ENCODE data around the gene VWA1. TPM values are rescaled to one million over a fixed set of nuclear protein-coding genes. Genes with fewer than 3 reads are reported as not detected.
"Not testable (repeated sequence)": the region's sequence is repeated elsewhere in the genome, so short reads cannot be mapped to it uniquely, and the experiment has no call there.

The VWA1 gene
- polyA plus RNA-seq, 4 donors: 53.9 to 92.3 (median 63.1) TPM

DNA sequence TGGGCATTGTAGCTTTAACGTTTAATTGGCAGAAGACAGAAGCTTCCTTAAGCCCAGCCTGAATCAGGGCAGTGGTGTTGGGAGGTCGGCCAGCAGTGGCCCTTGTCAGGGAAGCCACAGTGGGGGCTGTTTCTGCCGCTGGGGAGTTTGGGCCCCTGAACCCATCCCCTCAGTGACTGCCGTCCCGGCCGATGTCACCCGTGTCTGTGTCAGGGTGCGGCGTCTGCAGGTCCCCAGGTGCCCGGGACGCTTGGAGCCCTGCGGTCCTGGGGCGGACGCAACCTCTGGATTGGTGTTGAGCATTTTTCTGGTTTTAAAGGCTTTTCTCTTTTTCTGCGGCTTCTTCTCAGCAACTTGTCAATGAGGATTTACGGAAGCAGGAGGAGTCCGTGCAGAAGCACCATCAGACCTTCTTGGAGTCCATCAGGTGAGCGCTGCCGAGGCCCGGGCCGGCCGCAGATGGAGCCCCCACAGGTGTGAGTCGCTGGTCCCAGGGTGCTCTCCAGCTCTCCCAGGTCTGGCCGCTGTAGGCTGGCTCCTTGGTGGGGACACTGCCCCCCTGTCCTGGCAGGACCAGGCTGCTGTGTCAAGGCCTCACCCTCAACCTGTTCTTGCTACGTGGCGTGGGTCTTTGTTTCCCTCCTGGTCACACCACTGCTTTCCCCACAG lies 16.3 kb downstream of the VWA1 start:
- no peak for DNase-seq (ENCODE audit: low read depth in 4 of 4, low spot score in 3 of 4)

DNA sequence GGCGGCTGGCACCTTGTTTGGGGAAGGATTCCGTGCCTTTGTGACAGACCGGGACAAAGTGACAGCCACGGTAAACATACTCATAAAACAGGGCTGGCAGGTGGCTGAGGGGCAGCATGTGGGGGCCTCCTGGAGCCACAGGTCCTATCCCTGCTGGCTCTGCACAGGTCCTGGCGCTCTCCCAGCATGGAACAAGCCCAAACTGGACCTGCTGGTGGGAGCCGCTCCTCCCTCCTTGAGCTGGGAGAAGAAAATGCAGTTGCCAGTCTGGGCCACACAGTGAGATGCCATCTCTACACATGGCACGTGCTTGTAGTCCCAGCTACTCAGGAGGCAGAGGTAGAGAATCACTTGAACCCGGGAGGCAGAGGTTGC lies 16.9 kb downstream of the VWA1 start:
- not testable (repeated sequence) for DNase-seq (ENCODE audit: low read depth in 4 of 4, low spot score in 3 of 4)

DNA sequence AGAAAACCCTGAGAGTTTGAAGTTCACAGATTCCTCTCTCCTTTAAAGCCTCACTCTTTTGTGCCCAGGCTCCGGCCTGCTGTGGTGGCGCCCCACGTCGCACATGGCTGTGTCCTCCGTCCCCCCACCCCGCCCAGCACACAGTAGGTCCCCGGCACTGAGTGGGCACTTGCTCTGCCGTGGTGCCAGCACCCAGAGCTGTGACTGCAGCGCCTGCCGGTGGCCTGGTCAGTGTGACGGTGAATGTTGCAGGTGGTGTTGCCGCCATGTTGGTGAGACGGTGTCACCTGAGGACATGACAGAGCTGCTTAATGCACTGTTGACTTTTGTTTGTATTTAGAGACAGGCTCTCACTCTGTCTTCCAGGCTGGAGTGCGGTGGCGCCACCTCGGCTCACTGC lies 17.4 kb downstream of the VWA1 start:
- no peak for DNase-seq (ENCODE audit: low read depth in 4 of 4, low spot score in 3 of 4)

DNA sequence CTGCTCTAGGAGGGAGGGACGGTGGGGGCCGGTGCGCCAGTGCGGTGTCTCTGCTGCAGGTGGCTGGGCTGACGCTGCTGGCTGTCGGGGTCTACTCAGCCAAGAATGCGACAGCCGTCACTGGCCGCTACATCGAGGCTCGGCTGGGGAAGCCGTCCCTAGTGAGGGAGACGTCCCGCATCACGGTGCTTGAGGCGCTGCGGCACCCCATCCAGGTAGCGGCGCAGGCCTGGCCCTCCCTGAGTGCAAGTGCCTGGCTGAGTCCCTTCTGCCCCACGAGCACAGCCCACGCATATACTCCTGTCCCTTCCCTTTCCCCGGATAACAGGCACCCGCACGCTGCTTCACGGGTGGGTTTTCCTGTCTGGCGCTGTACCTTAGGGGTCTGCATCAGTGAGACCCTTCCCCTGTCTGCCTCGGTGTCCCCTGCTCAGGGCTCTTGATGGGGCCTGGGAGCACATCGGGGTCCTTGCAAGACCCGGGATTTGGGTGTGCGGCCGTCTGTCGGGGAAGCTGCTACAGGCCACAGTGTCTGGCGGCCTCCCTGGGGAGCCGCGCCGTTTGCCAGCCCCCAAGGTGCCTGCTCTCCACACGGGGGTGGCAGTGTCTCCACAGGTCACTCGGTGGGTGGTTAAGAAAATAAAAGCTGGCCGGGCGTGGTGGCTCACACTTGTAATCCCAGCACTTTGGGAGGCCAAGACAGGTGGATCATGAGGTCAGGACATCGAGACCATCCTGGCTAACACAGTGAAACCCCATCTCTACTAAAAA lies 19.0 kb downstream of the VWA1 start:
- not testable (repeated sequence) for DNase-seq (ENCODE audit: low read depth in 4 of 4, low spot score in 3 of 4)

DNA sequence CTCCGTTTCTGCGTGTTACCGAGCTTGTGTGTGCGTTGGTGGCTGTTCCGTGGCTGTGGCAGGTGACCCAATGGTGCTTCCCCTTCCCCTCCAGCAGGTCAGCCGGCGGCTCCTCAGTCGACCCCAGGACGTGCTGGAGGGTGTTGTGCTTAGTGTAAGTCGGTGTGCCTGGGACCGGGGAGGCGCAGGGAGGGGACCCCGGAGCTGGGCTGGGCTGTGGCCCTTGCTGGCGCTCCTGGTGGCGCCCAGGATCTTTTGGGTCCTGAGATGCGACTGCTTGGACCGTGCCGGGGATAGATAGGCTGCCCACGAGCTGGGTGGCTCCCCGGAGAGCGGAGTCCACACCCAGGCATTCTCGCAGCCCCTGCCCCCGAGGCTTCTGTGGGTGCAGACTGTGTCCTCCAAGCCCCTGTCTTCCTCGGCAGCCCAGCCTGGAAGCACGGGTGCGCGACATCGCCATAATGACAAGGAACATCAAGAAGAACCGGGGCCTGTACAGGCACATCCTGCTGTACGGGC lies 19.9 kb downstream of the VWA1 start:
- DNase-seq (ENCODE audit: low read depth in 4 of 4, low spot score in 3 of 4): no peak

DNA sequence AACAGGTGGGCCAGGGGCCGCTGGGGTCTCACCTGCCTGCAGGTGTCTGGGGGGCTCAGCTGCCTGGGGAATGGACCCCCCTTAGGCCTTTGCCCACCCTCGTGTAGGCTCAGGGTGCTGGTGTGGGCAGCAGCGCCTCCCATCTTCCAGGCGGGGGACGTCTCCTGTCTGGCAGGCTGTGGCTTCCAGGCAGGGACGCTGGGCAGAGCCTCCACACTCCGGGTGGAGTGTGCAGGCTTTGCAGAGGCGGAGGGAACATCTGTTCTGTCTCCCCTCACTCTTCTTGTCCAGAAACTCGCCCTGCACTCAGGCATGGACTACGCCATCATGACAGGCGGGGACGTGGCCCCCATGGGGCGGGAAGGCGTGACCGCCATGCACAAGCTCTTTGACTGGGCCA lies 20.4 kb downstream of the VWA1 start:
- DNase-seq (ENCODE audit: low read depth in 4 of 4, low spot score in 3 of 4): not testable (repeated sequence)

DNA sequence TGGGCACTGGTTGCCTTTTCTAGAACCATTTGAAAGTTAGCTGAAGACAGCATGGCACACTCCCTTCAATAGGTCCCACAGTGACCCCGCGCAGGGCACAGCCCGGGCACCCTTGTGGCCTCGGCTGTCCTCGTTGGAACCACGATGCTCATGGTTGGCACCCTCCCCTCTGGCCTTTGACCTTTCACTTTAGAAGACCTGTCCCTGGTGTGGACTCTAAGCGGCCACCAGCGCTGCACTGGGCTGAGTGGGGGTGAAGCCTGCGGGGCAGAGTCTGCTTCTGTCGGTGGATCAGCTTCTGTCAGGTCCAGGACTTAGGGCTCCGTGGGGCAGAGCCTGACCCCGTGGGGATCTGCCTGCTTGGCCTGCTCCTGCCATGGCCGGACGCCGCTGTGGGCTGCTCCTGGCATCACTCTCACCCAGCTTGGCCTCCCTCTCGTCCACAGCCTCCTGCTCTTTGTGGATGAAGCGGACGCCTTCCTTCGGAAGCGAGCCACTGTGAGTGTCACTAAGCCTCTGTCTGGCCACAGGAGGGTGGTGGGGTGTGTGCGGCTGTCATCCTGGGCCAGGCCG lies 21.3 kb downstream of the VWA1 start:
- not testable (repeated sequence) for DNase-seq (ENCODE audit: low read depth in 4 of 4, low spot score in 3 of 4)

DNA sequence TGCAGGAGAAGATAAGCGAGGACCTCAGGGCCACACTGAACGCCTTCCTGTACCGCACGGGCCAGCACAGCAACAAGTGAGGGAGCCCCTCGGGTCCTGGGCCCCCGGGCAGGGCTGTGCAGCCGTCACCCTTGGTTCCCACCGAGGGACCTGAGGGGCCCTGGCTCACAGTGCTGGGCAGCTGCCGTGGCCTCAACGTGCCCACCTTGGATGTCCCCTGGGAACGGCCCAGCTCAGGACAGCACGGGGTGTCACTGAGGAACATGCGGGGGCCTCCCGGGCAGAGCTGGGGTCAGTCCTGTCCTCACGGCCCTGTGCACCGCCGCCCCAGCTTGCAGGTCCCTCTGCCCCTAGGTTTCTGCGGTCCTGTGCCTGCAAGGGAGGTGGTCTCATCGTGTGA lies 23.7 kb downstream of the VWA1 start:
- DNase-seq (ENCODE audit: low read depth in 4 of 4, low spot score in 3 of 4): not testable (repeated sequence)

DNA sequence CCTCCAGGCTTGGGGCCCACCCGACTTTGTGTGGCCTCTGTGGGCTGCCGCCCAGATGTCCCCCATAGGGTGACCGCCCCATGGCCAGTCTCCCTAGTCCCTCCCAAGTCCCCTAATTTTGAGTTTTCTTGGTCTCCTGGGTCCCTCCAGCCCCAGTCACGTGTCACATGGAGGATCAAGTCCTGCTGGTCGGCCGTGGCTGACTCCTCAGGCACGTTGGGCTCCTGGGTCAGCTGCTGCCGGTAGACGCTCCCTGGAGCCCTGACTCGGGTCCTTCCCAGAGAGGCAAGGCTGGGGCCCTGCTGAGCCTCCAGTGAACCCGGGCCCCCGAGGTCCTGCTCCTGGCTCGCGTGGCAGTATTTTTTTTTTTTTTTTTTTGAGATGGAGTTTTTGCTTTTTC lies 24.2 kb downstream of the VWA1 start:
- DNase-seq (ENCODE audit: low read depth in 4 of 4, low spot score in 3 of 4): not testable (repeated sequence)

DNA sequence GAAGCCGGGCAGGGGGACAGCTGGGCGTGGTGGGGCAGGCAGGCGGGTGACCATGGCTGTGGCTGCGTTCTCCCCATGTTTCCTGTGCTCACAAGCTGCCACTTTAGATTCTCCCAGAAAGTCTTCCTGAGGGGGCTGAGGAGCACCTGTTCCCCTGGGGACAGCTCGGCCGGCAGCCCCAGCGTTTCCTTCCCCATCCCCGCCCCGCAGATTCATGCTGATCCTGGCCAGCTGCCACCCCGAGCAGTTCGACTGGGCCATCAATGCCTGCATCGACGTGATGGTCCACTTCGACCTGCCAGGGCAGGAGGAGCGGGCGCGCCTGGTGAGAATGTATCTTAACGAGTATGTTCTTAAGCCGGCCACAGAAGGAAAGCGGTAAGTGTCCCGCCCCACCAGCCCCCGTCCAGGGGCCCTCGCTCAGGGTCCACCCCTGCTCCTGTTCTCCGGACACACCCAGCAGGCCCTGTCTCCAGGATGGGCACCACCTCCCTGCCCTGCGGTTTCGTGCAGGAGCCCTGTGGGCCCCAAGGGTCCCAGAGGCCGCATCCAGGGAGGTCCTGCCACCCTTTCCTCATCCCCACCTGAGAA lies 25.1 kb downstream of the VWA1 start:
- DNase-seq (ENCODE audit: low read depth in 4 of 4, low spot score in 3 of 4): no peak

DNA sequence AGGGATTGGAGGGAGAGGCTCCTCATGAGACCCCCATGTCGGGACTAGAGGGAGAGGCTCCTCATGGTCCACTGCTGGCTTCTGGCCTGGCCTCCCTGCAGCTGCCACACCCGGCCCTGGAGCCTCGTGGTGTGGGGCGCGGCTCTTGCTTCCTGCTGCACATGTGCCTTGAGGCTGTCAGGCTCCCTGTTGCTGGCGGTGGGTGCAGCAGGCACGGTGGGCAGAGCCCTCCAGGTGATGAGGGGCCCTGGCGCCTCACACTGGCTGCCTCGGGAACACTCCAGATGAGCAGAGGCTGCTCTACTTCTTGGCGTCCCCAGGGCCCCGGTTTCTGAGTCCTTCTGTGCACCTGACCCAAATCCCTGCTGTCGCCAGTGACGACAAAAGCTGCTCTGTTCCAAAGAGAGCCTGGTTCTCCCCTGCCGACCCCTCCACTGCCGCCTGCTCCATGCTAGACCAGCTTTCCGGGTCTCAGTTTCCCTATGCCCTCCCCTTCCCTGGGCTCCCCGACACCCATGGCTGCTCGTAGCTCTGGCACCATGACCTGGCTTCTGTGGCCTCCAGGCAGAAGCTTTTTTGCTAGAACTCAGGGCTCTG lies 26.3 kb downstream of the VWA1 start:
- DNase-seq (ENCODE audit: low read depth in 4 of 4, low spot score in 3 of 4): no peak

DNA sequence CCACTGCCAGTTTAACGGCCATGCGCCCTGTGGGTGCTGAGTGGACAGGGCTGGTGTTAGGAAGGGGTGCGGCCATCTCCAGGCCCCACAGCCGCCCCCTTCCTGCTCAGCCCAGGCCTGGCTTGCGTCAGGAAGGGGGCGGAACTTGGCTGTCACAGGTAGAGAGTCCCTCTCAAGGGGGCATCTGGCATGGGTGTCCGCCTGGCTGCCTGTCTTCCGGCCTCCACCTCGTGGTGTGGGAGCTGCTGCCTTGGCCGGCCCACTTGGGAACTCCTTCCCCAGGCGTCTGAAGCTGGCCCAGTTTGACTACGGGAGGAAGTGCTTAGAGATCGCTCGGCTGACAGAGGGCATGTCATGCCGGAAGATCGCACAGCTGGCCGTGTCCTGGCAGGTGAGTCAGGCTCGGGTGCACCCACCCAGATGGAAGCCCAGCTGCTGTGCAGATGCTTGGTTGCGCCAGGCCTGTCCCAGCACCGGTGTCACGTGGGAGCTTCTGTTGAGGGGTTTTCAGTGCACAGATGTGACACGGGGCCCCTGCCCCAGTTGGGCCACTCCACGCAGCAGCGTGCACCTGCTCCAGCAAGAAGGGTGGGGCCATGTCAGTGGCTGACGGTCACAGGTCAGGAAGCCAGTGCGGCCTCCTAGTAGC lies 27.0 kb downstream of the VWA1 start:
- no peak for DNase-seq (ENCODE audit: low read depth in 4 of 4, low spot score in 3 of 4)

DNA sequence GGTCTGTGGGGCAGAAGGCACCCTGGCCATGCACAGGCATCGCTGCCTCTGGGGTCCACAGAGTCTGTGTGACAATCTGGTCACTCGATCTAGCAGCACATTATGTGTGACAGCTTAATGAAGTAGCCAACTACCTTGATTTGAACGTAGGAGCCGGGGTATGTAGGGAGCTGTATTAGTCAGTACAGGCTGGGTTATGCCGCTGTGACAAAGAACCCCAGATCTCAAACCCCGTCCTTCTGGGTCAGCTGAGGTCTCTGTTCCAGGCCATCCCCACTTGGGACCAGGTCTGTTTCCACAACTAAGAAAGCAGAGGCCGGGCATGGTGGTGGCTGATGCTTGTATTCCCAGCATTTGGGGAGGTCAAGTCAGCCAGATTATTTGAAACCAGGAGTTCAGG lies 27.8 kb downstream of the VWA1 start:
- no peak for DNase-seq (ENCODE audit: low read depth in 4 of 4, low spot score in 3 of 4)

DNA sequence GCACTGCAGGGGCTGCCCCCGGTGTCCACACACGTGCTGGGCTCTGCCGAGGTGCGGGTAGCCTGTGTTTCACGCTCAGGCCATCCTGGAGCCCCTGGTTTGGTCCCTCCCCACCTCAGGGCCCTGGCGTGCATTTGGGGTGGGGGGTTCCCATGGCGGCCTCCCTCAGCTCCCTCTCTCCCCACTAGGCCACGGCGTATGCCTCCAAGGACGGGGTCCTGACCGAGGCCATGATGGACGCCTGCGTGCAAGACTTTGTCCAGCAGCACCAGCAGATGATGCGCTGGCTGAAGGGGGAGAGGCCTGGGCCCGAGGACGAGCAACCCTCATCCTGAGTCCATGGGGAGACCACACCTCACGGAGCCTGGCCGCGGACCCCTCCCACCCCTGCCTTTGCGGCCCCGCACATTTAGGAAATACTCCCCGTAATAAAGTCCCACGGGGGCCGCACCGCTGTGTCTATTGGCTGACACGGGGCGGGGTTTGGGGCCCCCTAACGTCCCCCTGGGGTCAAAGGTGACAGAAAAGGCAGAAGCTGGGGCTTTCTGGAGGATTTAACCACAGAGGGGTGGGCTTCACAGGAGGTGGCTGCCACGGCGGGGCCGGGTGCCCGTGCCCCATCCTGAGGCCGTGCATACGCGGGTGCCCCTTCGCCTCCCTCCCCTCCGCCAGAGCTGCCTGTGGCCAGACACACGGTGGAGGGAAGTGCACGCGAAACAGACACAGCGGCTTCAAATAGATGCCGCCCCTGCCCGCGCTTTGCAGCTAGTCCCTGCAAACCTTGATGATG lies 32.9 kb downstream of the VWA1 start:
- not testable (repeated sequence) for DNase-seq (ENCODE audit: low read depth in 4 of 4, low spot score in 3 of 4)

DNA sequence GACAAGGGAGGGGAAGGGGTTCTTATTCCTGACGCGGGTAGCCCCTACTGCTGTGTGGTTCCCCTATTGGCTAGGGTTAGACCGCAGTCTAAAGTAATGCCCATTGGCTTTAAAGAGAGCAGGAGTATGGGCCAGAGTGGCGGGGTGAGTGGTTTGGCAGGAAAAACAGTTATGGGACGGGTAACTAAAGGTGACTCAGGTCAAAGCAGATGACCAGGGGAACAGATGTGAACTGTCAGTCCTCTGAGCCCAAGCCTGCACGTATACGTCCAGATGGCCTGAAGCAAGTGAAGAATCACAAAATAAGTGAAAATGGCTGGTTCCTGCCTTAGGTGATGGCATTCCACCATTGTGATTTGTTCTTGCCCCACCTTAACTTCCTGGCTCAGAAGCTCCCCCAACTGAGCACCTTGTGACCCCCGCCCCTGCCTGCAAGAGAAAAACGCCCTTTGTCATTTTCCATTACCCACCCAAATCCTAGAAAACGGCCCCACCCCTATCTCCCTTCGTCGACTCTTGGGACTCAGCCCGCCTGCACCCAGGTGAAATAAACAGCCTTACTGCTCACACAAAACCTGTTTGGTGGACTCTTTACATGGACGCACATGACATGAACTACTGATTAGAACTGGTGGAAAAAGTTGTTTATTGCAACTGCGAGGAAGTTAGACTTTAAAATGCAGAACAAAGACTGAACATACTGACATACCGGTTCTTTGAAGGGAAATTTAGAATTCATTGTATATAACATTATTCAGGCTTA lies 35.3 kb downstream of the VWA1 start:
- peak in 1 of 4 donors; percentile 7 for DNase-seq (ENCODE audit: low read depth in 4 of 4, low spot score in 3 of 4)

DNA sequence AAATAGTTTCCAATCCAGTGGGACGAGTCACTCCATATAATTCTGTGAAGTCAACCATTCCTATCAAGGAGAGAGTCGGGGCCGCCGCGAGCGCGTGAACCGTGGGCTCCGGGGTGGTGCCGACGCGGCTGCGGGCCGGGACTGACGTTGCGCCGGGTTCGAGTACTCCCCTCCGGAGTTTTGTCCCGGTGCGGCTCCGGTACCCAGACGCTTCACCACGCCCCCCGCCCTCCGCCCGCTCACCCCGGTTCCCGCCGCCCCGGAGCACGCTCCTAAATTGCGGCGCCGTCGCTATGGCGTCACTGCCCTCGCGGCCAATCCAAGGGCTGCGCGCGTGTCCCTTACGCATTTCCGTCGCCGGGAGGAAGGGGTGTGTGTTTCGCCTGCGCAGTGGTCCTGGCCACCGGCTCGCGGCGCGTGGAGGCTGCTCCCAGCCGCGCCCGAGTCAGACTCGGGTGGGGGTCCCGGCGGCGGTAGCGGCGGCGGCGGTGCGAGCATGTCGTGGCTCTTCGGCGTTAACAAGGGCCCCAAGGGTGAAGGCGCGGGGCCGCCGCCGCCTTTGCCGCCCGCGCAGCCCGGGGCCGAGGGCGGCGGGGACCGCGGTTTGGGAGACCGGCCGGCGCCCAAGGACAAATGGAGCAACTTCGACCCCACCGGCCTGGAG lies 36.0 kb downstream of the VWA1 start, which contains the start of gene ATAD3B:
Gene ATAD3B, plus strand, starts transcription at position 377 of the 664 bp plus-strand sequence. Its CDS starts 120 bp downstream, at position 497.
- peak; percentile 82 to 88 (median 86) for DNase-seq (ENCODE audit: low read depth in 4 of 4, low spot score in 3 of 4)

DNA sequence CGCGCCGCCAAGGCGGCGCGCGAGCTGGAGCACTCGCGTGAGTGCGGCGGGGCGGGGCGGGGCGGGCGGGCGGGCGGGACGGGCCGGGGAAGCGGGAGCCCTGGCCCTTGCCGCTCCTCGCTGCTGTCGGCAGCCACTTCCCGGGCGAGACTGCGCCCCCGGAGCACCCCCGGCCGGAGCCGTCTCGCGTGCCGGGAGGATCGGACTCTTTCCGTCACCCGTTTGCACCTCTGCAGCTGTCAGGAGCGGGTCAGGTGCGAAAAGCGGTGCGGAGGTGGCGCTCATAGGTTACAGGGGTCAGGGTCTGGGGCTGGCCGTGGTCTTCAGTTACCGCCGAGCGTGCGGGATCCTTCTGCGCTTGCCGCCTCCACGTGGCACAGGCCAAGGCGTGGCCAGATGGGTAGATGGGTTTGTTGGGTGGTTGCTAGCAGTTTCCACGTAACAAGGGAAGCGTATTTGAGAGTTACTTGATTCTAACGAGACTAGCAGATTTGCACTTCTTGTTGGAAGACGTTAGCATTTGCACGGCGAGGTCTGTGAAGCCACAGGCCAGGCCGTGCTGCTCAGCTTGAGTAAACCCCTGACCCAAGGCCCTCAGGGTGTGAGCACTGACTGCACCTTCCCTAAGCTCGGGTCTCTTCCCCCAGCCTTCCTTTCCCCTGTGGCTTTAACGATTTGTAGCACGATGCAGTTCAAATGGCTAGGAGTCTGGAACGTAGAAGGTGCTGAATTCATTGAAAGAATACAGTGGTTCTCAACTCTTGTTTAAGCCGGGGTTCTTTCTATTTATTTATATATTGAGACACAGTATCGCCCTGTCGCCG lies 36.8 kb downstream of the VWA1 start:
- DNase-seq (ENCODE audit: low read depth in 4 of 4, low spot score in 3 of 4): not testable (repeated sequence)
